GM21786 (cell line): ENCODE results near the gene GPR183.
"Not testable (repeated sequence)": the region's sequence is repeated elsewhere in the genome, so short reads cannot be mapped to it uniquely, and the experiment has no call there.

Source experiments
- ATAC-seq: cut with Tn5 transposase; IDR thresholded peaks from one replicate; pipeline ENCODE4 v1.9.1; 2021; ENCODE audit not compliant: unreplicated experiment

GPR183 gene

DNA sequence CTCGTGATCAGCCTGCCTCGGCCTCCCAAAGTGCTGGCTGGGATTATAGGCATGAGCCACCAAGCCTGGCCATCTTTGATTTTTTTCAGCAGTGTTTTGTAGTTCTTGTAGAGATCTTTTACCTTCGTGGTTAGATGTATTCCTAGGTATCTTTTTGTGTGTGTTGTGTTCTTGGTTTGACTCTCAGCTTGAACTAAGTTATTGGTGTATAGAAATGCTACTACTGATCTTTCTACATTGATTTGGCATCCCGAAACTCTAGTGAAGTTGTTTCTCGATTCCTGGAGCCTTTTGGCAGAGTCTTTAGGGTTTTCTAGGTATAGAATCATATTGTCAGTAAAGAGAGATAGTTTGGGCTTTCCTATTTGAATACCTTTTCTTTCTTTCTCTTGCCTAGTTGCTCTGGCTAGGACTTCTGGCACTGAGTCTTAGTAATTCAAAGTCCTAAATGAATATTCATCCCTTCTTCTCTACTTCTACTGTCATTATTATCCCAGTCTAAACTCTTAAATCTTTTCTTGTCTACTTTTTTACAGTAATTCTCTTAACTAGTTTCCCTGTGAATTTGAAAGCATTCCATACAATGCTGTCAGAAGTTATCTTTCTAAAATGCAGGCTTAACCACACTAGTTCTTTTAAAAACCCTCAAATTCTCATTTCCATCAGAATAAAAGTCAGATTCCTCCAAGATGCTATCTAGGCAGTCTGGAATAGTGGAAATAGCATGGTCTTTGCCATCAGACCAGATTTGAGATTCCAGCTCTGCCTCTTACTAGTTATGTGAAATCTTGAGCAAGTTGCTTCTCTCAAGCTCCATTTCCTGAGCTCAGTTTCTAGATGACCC is 56.0 kb downstream of the GPR183 start:
- ATAC-seq: no peak

DNA sequence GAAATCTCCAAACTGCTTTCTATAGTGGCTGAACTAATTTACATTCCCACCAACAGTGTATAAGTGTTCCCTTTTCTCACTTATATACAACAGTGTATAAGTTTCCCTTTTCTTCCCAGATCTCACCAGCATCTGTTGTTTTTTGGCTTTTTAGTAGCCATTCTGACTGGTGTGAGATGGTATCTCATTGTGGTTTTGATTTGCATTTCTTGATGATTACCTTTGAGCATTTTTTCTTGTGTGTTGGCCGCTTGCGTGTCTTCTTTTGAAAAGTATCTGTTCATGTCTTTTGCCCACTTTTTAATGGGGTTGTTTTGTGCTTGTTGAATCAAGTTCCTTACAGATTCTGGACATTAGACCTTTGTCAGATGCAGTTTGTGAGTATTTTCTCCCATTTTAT is 57.6 kb downstream of the GPR183 start:
- not testable (repeated sequence) for ATAC-seq

DNA sequence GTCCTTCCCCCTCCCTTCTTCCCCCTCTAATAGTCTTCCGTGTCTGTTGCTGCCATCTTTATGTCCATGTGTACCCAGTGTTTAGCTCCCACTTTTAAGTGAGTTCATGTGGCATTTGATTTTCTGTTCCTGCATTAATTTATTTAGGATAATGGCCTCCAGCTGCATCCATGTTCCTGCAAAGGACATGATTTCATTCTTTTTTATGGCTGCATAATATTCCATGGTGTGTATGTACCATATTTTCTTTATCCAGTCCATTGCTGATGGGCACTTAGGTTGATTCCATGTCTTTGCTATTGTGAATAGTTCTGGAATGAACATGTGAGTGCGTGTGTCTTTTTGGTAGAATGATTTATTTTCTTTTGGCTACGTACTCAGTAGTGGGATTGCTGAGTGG is 58.0 kb downstream of the GPR183 start:
- ATAC-seq: not testable (repeated sequence)

DNA sequence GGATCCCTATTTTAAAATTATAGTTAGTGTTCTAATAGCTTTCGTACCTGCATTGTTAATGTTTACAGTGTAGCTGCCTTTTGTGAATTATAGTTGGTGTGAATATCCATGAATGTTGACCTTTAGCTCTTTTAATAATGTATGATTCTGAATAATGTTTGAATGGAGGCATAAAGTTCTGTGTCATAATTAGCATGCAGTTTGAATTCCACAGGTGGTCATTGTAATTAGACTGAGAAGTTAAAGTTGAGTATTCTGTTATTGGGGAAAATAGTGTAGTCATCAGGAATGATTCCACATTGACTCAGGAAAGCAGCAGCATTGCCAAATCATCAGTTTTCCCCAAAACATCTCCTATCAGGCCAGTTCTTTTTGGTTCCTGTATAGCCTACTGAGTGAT is 61.1 kb downstream of the GPR183 start:
- ATAC-seq: no peak
